Type B pancreatic cell (in vitro differentiated cells): ENCODE results near the gene COL9A2. TPM values are rescaled to one million over a fixed set of nuclear protein-coding genes. Genes with fewer than 3 reads are reported as not detected.
"Not testable (repeated sequence)": the region's sequence is repeated elsewhere in the genome, so short reads cannot be mapped to it uniquely, and the experiment has no call there.

ENCODE experiments used
- DNase-seq: peaks from one replicate; pipeline ENCODE4 v3.0.0; 2021; ENCODE audit warnings: mixed read lengths; ENCODE audit not compliant: unreplicated experiment; ENCODE audit errors: extremely low spot score
- H3K27ac Mint-ChIP-seq: 2 replicates; pipeline ENCODE4 v1.8.0; 2021; ENCODE audit warnings: mild to moderate bottlenecking, mixed read lengths
- H3K27me3 Mint-ChIP-seq: 2 replicates; pipeline ENCODE4 v1.8.0; 2021; ENCODE audit warnings: mixed read lengths
- H3K36me3 Mint-ChIP-seq: 2 replicates; pipeline ENCODE4 v1.8.0; 2021; ENCODE audit warnings: mixed read lengths
- H3K4me1 Mint-ChIP-seq: one replicate; pipeline ENCODE4 v1.8.0; 2021; ENCODE audit warnings: mixed read lengths; ENCODE audit not compliant: unreplicated experiment
- H3K4me3 Mint-ChIP-seq: 2 replicates; pipeline ENCODE4 v1.8.0; 2021; ENCODE audit warnings: mild to moderate bottlenecking, mixed read lengths
- H3K9me3 Mint-ChIP-seq: 2 replicates; pipeline ENCODE4 v1.8.0; 2021; ENCODE audit warnings: mixed read lengths
- total RNA-seq: library from RNA; stranded (reverse); gene quantifications from 2 replicates; pipeline ENCODE4 v1.2.1, GENCODE V29; 2021; ENCODE audit warnings: low replicate concordance
- TF ChIP-seq, protein P1 (sequence below): fragments of 200-600 bp; sonication (generic); conservative IDR thresholded peaks from 2 replicates; pipeline ENCODE4 v1.5.0; 2021; ENCODE audit warnings: antibody characterized with exemption, mild to moderate bottlenecking

The COL9A2 gene
- total RNA-seq, 1 donor from 2014 or later, result 19.8 TPM

DNA sequence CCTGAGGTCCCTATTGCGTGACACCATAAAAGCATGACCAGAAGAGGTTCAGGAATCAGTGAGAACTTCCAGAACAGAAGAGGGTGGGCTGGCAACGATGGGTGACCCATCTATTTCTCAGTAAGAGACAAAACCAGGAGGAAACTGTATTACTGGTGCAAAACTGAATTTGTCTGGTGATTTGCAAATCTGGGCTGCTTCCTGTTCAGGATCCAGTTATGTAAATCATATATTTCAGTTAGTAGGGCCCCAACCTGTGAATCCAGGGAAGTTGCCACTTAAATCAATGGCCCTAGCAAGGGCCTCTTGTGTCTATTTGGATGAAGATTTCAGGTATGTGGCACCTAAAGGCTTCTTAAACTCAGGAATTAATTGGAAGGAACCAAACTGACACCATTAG lies 33.3 kb upstream of the COL9A2 start:
- Mint-ChIP-seq H3K4me3 (no peak overlapping the region), H3K27me3 (peaks cover 3% of the 10 kb centered on the region), H3K4me1 (no peaks in the 10 kb centered on the region), H3K36me3 (no peaks in the 10 kb centered on the region), H3K27ac (no peak overlapping the region), H3K9me3 (no peaks in the 10 kb centered on the region)
- no peak for DNase-seq
- TF ChIP-seq, protein P1, sequence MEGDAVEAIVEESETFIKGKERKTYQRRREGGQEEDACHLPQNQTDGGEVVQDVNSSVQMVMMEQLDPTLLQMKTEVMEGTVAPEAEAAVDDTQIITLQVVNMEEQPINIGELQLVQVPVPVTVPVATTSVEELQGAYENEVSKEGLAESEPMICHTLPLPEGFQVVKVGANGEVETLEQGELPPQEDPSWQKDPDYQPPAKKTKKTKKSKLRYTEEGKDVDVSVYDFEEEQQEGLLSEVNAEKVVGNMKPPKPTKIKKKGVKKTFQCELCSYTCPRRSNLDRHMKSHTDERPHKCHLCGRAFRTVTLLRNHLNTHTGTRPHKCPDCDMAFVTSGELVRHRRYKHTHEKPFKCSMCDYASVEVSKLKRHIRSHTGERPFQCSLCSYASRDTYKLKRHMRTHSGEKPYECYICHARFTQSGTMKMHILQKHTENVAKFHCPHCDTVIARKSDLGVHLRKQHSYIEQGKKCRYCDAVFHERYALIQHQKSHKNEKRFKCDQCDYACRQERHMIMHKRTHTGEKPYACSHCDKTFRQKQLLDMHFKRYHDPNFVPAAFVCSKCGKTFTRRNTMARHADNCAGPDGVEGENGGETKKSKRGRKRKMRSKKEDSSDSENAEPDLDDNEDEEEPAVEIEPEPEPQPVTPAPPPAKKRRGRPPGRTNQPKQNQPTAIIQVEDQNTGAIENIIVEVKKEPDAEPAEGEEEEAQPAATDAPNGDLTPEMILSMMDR, result no peak

DNA sequence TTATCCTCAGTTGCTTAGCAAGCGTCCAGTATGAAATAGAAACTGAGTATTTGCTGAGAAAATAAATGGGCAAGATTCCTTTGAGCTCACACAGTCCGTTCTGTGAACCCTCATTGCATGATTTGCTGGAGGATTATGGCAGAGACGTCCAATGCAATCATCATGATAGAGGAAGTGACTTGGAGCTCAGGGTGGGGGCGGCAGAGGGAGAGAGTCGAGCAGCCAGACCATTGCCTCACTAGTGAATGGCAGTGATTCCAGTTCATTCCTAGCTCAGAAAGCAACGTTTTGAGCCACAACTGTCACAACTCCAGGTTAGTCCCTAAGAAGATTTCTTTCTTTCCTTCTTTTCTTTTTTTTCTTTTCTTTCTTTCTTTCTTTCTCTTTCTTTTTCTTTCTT lies 27.5 kb upstream of the COL9A2 start:
- no peak for DNase-seq
- Mint-ChIP-seq H3K27ac (no peak overlapping the region), H3K4me1 (no peaks in the 10 kb centered on the region), H3K36me3 (no peaks in the 10 kb centered on the region), H3K27me3 (peaks cover 28% of the 10 kb centered on the region), H3K9me3 (no peaks in the 10 kb centered on the region), H3K4me3 (no peak overlapping the region)
- TF ChIP-seq, protein P1, result no peak

DNA sequence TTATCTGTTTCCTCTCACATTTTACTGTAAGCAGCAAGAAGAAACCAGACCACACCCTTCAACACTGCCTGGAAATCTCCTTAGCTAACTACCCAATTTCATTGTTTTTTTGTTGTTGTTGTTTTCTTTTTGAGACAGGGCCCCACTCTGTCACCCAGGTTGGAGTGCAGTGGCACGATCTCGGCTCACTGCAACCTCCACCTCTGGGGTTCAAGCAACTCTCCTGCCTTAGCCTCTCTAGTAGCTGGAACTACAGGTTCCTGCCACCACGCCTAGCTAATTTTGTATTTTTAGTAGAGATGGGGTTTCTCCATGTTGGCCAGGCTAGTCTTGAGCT lies 25.3 kb upstream of the COL9A2 start:
- not testable (repeated sequence) for H3K4me3 Mint-ChIP-seq, H3K27ac Mint-ChIP-seq, H3K36me3 Mint-ChIP-seq

DNA sequence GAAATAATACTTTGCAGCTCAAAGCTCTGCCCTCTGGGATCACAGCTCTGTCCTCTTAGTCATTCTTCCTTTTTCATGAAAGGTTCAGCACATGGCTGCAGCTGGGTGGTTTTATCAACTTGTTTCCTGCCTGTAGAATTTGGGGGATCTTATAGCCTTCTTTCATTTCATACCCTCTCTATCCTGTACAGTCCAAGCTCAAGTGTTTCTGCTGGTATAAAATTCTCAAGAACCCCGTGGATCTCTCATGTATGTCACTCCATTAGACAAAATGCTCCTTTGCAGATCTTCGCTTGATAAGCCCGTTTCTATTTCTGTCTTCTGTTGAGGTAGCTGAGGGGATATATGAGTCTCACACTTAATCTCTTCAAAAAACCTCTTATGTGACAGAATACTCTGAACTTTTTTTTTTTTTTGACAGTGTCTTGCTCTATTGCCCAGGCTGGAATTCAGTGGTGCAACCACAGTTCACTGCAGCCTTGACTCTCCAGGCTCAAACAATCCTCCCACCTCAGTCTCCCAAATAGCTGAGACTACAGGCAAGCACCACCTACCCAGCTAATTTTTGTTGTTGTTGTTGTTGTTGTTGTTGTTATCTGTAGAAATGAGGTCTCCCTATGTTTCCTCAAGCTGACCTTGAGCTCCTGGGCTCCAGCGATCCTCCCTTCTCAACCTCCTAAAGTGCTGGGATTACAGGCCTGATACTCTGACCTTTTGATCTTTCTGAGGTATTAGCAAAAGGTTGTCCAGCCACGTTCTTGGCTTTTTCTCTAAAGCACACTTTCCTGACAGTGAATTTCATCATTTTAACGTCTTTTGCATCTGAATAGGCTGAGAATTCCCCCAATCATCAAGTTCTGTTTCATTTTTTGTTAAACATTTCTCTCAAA lies 24.6 kb upstream of the COL9A2 start:
- no peak overlapping the region for H3K27ac Mint-ChIP-seq
- no peak overlapping the region for H3K4me3 Mint-ChIP-seq
- peaks cover 5% of the 10 kb centered on the region for H3K4me1 Mint-ChIP-seq
- H3K27me3 Mint-ChIP-seq, result peaks cover 33% of the 10 kb centered on the region
- TF ChIP-seq, protein P1, result no peak
- no peaks in the 10 kb centered on the region for H3K9me3 Mint-ChIP-seq
- no peak for DNase-seq
- no peaks in the 10 kb centered on the region for H3K36me3 Mint-ChIP-seq

More for the DNA sequence above, 25.3 kb upstream of the COL9A2 start:
- DNase-seq, H3K4me1 Mint-ChIP-seq, H3K9me3 Mint-ChIP-seq: not testable (repeated sequence)
- peaks cover 33% of the 10 kb centered on the region for H3K27me3 Mint-ChIP-seq

DNA sequence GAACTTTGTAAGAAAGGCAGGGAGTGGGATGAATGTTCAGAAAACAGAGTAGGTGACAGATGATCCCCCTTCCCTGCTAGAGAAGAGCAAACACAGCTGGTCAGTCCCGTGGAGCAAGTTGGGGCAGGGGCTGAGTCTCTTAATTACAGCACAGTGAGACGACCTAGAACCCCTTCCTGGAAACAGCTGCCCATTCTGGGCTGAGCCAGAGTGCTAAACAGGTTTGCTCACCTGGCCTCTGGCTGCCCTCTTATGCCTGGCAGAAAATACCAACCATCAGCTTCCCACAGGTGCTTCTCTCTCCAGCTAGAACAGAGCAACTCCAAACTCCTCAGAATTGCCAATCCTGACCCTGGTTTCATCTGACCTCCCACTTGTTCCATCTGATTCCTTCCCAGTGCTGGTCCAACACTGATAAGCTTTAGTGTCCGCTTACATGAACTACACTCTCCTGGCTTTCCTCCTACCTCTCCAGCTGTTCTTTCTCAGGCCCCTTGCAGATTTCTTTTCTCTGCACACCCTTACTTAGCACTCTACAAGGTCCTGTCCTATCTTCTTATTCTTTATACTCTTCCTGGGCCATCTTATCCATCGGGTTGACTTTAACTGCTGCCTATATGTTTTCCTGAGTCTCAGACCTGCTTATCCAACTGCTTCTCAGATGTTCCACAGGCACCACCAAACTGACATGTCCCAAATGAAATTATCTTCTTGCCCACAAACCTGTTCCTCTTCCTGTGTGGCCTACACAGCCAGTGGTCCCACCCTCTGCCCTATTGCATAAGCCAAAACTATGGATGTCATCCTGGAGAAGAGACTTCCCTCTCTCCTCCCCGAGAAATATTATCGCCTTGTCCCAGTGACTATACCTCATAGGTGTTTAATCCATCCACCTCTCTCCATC lies 22.6 kb upstream of the COL9A2 start:
- Mint-ChIP-seq H3K9me3 (no peaks in the 10 kb centered on the region), H3K4me1 (peaks cover 5% of the 10 kb centered on the region), H3K27me3 (peaks cover 33% of the 10 kb centered on the region), H3K4me3 (no peak overlapping the region), H3K27ac (no peak overlapping the region), H3K36me3 (no peaks in the 10 kb centered on the region)
- TF ChIP-seq, protein P1, result no peak
- no peak for DNase-seq
